Neural progenitor cell (in vitro differentiated cells): ENCODE data around the gene EFHC2. TPM values are rescaled to one million over a fixed set of nuclear protein-coding genes. Genes with fewer than 3 reads are reported as not detected.

Experiments
- DNase-seq: peaks from one replicate; pipeline ENCODE4 v3.0.0-alpha.2; 2016; ENCODE audit warnings: low spot score
- H2AFZ ChIP-seq: fragments of 200-600 bp; sonication (generic); replicated peaks from 2 replicates; pipeline ENCODE4 v1.6.1; 2016; ENCODE audit warnings: antibody characterized with exemption
- H3F3A ChIP-seq: fragments of 200-600 bp; sonication (generic); 2 replicates; pipeline ENCODE4 v1.6.1; 2016; ENCODE audit warnings: antibody characterized with exemption, low read depth
- H3K27ac ChIP-seq: fragments of 200-600 bp; sonication (generic); 2 replicates; pipeline ENCODE4 v1.5.1; 2016; ENCODE audit warnings: mild to moderate bottlenecking
- H3K27me3 ChIP-seq: fragments of 200-600 bp; sonication (generic); 2 replicates; pipeline ENCODE4 v1.6.1; 2016; ENCODE audit warnings: mild to moderate bottlenecking, moderate library complexity
- H3K36me3 ChIP-seq: fragments of 200-600 bp; sonication (generic); 2 replicates; pipeline ENCODE4 v1.5.1; 2016
- H3K4me1 ChIP-seq: fragments of 200-600 bp; sonication (generic); 2 replicates; pipeline ENCODE4 v1.6.1; 2016; ENCODE audit warnings: mixed run types
- H3K4me2 ChIP-seq: fragments of 200-600 bp; sonication (generic); 2 replicates; pipeline ENCODE4 v1.6.1; 2016
- H3K4me3 ChIP-seq: fragments of 200-600 bp; sonication (generic); 2 replicates; pipeline ENCODE4 v1.5.1; 2016
- H3K79me2 ChIP-seq: fragments of 200-600 bp; sonication (generic); 2 replicates; pipeline ENCODE4 v1.6.1; 2016; ENCODE audit warnings: low read depth
- H3K9ac ChIP-seq: fragments of 200-600 bp; sonication (generic); 2 replicates; pipeline ENCODE4 v1.6.1; 2016
- H3K9me3 ChIP-seq: fragments of 200-600 bp; sonication (generic); 2 replicates; pipeline ENCODE4 v1.5.1; 2016; ENCODE audit warnings: low read depth
- H4K20me1 ChIP-seq: fragments of 200-600 bp; sonication (generic); 2 replicates; pipeline ENCODE4 v1.6.1; 2016; ENCODE audit warnings: low read depth
- H3K27ac Mint-ChIP-seq: 3 replicates; pipeline ENCODE4 v1.8.0; 2021; ENCODE audit warnings: mixed read lengths
- H3K27me3 Mint-ChIP-seq: 2 replicates; pipeline ENCODE4 v1.8.0; 2022; ENCODE audit warnings: low read depth, mild to moderate bottlenecking, inconsistent platforms, moderate library complexity, mixed read lengths; ENCODE audit not compliant: insufficient read depth
- H3K36me3 Mint-ChIP-seq: 3 replicates; pipeline ENCODE4 v1.8.0; 2021; ENCODE audit warnings: mixed read lengths
- H3K4me1 Mint-ChIP-seq: 3 replicates; pipeline ENCODE4 v1.8.0; 2021; ENCODE audit warnings: mixed read lengths
- H3K4me3 Mint-ChIP-seq: 3 replicates; pipeline ENCODE4 v1.8.0; 2021; ENCODE audit warnings: mild to moderate bottlenecking, moderate library complexity, mixed read lengths
- H3K9me3 Mint-ChIP-seq: 3 replicates; pipeline ENCODE4 v1.8.0; 2020; ENCODE audit warnings: mixed read lengths
- EZH2 ChIP-seq: fragments of 200-600 bp; sonication (generic); IDR thresholded peaks from 2 replicates; pipeline ENCODE4 v1.6.1; 2017; ENCODE audit warnings: antibody characterized with exemption, mild to moderate bottlenecking, moderate library complexity
- EZH2phosphoT487 ChIP-seq: fragments of 200-600 bp; sonication (generic); IDR thresholded peaks from 2 replicates; pipeline ENCODE4 v1.6.1; 2017; ENCODE audit warnings: antibody characterized with exemption
- total RNA-seq: library from RNA; depleted of rRNA; stranded (reverse); fragments of >200 nt; gene quantifications from 2 replicates; pipeline ENCODE4 v1.2.3, GENCODE V29; 2015; ENCODE audit warnings: low replicate concordance
- TF ChIP-seq, protein P1 (sequence below): fragments of 200-600 bp; sonication (generic); IDR thresholded peaks from 2 replicates; pipeline ENCODE4 v1.5.1; 2017; ENCODE audit warnings: antibody characterized with exemption, mild to moderate bottlenecking

EFHC2 gene
- total RNA-seq, 1 donor from 2014 or later = 3.2 TPM

DNA sequence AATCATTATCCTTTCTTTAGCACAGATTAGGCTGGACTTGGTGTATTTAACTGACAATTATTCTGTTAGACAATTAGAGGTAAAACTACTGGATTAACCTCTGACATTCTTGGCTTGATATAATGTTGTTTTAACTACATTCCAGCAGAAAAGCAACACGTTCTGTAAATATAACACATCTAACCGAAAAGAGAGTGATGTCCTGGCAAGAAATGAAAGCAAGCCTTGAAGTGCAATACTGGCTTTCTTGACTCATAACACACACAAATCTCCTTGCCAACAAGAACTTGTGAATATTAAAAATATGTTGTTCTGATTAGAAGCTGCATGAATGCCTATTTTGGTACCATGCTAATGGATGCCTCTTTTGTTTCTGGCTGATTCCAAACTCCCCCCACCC is 76.4 kb downstream of the EFHC2 start:
- Mint-ChIP-seq H3K4me1 (peaks cover 4% of the 10 kb centered on the region), H3K36me3 (no peaks in the 10 kb centered on the region), H3K27me3 (no peaks in the 10 kb centered on the region), H3K27ac (no peak overlapping the region), H3K9me3 (peaks cover 3% of the 10 kb centered on the region), H3K4me3 (no peak overlapping the region)
- H3K9me3 ChIP-seq = no peaks in the 10 kb centered on the region
- TF ChIP-seq, protein P1, sequence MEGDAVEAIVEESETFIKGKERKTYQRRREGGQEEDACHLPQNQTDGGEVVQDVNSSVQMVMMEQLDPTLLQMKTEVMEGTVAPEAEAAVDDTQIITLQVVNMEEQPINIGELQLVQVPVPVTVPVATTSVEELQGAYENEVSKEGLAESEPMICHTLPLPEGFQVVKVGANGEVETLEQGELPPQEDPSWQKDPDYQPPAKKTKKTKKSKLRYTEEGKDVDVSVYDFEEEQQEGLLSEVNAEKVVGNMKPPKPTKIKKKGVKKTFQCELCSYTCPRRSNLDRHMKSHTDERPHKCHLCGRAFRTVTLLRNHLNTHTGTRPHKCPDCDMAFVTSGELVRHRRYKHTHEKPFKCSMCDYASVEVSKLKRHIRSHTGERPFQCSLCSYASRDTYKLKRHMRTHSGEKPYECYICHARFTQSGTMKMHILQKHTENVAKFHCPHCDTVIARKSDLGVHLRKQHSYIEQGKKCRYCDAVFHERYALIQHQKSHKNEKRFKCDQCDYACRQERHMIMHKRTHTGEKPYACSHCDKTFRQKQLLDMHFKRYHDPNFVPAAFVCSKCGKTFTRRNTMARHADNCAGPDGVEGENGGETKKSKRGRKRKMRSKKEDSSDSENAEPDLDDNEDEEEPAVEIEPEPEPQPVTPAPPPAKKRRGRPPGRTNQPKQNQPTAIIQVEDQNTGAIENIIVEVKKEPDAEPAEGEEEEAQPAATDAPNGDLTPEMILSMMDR = no peak
- TF ChIP-seq EZH2 (no peak), EZH2phosphoT487 (no peak)
- no peaks in the 10 kb centered on the region for H3K4me1 ChIP-seq
- H3K4me2 ChIP-seq = no peak overlapping the region
- no peaks in the 10 kb centered on the region for H4K20me1 ChIP-seq
- H3K4me3 ChIP-seq = no peak overlapping the region
- H3K9ac ChIP-seq = no peak overlapping the region
- no peaks in the 10 kb centered on the region for H3K79me2 ChIP-seq
- no peak for DNase-seq
- no peak overlapping the region for H3K27ac ChIP-seq
- no peaks in the 10 kb centered on the region for H3F3A ChIP-seq
- H2AFZ ChIP-seq = no peak overlapping the region
- H3K36me3 ChIP-seq = no peaks in the 10 kb centered on the region
- no peaks in the 10 kb centered on the region for H3K27me3 ChIP-seq

DNA sequence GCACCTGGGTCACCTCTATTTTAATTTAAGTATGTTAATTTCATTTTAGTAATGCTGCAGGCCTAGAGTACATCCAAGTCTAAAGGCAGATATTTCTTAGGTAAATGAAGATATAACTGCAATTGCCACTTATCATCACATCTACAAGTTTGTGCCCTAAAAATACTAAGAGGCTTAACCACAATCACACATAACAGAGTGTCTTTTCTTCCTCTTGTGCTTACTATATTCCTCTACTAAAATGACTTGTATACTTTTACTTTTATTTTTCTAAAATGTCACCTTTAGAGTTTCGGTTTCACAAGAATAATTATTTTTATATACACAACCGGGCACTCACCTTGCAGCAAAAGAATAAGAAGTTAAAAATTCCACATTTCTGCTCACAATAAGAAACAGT is 77.9 kb downstream of the EFHC2 start:
- Histone ChIP-seq H3K4me3 (no peak overlapping the region), H4K20me1 (no peaks in the 10 kb centered on the region), H3K36me3 (no peaks in the 10 kb centered on the region), H2AFZ (no peak overlapping the region), H3K4me1 (no peaks in the 10 kb centered on the region), H3K9me3 (no peaks in the 10 kb centered on the region), H3K79me2 (no peaks in the 10 kb centered on the region), H3K27me3 (no peaks in the 10 kb centered on the region), H3K9ac (no peak overlapping the region), H3F3A (no peaks in the 10 kb centered on the region), H3K4me2 (no peak overlapping the region), H3K27ac (no peak overlapping the region)
- Mint-ChIP-seq H3K27ac (no peak overlapping the region), H3K27me3 (no peaks in the 10 kb centered on the region), H3K4me1 (peaks cover 4% of the 10 kb centered on the region), H3K36me3 (no peaks in the 10 kb centered on the region), H3K9me3 (no peaks in the 10 kb centered on the region), H3K4me3 (no peak overlapping the region)
- DNase-seq = no peak
- TF ChIP-seq EZH2 (no peak), EZH2phosphoT487 (no peak)
- TF ChIP-seq, protein P1 = no peak

DNA sequence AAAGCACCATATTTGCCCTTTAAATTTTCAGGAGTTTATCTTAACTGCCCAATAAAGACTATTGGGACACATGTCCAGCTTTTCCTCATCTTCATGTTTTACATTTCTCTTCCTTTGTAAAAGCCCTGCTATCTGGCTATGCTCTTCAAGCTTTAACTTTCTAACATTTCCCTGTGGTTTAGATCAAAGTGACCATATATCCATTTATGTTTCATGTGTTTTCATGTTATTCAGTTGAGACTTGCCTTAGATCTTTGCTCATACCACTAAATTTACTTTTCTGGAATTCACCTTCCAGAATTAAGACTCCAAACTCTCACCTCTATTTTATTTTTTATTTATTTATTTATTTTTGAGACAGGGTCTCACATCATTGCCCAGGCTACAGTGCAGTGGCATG is 78.5 kb downstream of the EFHC2 start:
- no peak for DNase-seq
- Histone ChIP-seq H3K79me2 (no peaks in the 10 kb centered on the region), H2AFZ (no peak overlapping the region), H3K9ac (no peak overlapping the region), H3K27me3 (no peaks in the 10 kb centered on the region), H3K4me2 (no peak overlapping the region), H3K4me1 (no peaks in the 10 kb centered on the region), H3K36me3 (no peaks in the 10 kb centered on the region), H3K27ac (no peak overlapping the region), H3K4me3 (no peak overlapping the region), H4K20me1 (no peaks in the 10 kb centered on the region), H3K9me3 (no peaks in the 10 kb centered on the region), H3F3A (no peaks in the 10 kb centered on the region)
- Mint-ChIP-seq H3K4me1 (peaks cover 4% of the 10 kb centered on the region), H3K9me3 (no peaks in the 10 kb centered on the region), H3K27me3 (no peaks in the 10 kb centered on the region), H3K27ac (no peak overlapping the region), H3K4me3 (no peak overlapping the region), H3K36me3 (no peaks in the 10 kb centered on the region)
- TF ChIP-seq EZH2 (no peak), EZH2phosphoT487 (no peak)
- TF ChIP-seq, protein P1 = no peak

DNA sequence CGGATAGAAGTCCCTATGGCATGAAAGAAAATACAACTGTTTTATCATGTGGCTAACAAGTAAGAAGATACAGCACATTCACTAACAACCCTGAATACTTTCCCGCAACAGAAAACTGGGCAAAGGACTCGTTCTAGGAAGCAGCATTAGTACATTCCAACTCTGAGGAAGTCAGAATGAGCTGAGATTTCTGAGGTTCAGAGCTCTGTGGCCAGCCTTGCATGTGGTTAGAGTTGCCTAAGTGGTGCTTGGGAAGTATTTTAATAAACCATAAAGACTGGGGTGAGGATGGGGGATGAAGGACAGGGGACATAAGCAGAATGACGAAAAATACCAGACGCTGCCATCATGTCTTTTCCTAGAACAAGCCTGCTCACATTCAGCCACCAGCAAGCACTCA is 82.2 kb downstream of the EFHC2 start:
- H3K9me3 Mint-ChIP-seq = no peaks in the 10 kb centered on the region
- TF ChIP-seq EZH2phosphoT487 (no peak), EZH2 (no peak)
- TF ChIP-seq, protein P1 = no peak
- Histone ChIP-seq H3K9me3 (no peaks in the 10 kb centered on the region), H3K27ac (no peak overlapping the region), H3K79me2 (no peaks in the 10 kb centered on the region), H3K4me2 (no peak overlapping the region), H2AFZ (no peak overlapping the region), H3K4me1 (no peaks in the 10 kb centered on the region), H3K9ac (no peak overlapping the region), H3K27me3 (no peaks in the 10 kb centered on the region), H4K20me1 (no peaks in the 10 kb centered on the region), H3K36me3 (no peaks in the 10 kb centered on the region), H3F3A (no peaks in the 10 kb centered on the region), H3K4me3 (no peak overlapping the region)
- H3K36me3 Mint-ChIP-seq = no peaks in the 10 kb centered on the region
- no peak overlapping the region for H3K27ac Mint-ChIP-seq
- no peaks in the 10 kb centered on the region for H3K27me3 Mint-ChIP-seq
- H3K4me3 Mint-ChIP-seq = no peak overlapping the region
- no peaks in the 10 kb centered on the region for H3K4me1 Mint-ChIP-seq
- no peak for DNase-seq
